HCT116 (cell line): ENCODE data around the gene RBBP8. TPM values are rescaled to one million over a fixed set of nuclear protein-coding genes. Genes with fewer than 3 reads are reported as not detected.

ENCODE experiments used
- ATAC-seq: fragments of 200-7000 bp; cut with Tn5 transposase; 2 replicates; pipeline ENCODE4 v1.9.1; 2020; ENCODE audit warnings: mild to moderate bottlenecking, moderate library complexity
- BruUV-seq: library from RNA; stranded (reverse); fragments of 400-500 nt; replicated peaks from 2 replicates; lab custom pipeline; 2021; lab: Mats Ljungman, UMichigan
- CTCF ChIA-PET: fragments of 300-600 bp; sonication (Branson Sonifier 250); formaldehyde crosslinking; loops from one replicate; lab custom pipeline; 2021; ENCODE audit warnings: antibody characterized with exemption; lab: Charles Lee
- POLR2A ChIA-PET: fragments of 300-600, 350-600 bp; sonication (Branson Sonifier 250); formaldehyde crosslinking; loops from one replicate; lab custom pipeline; 2021; ENCODE audit warnings: antibody characterized with exemption; lab: Charles Lee
- RAD21 ChIA-PET, 2 experiments: fragments of 300-600 bp; sonication (Branson Sonifier 250); formaldehyde crosslinking; loops; one replicate each; lab custom pipeline; 2023; ENCODE audit warnings: low total read pairs in 2 of 2; ENCODE audit not compliant: uncharacterized antibody in 2 of 2, unreplicated experiment in 2 of 2, low non-redundant PET in 1 of 2; lab: Charles Lee
- DNase-seq: peaks from one replicate; pipeline ENCODE4 v3.0.0-alpha.2; 2010; ENCODE audit warnings: low read depth, low spot score
- H2AFZ ChIP-seq: fragments of 200-600 bp; shearing (Covaris generic), sonication (generic); 2 replicates; pipeline ENCODE4 v1.6.1; 2017; ENCODE audit warnings: low read depth, mixed run types, mixed read lengths, antibody characterized with exemption, low read length; ENCODE audit not compliant: poor library complexity, severe bottlenecking
- H3K27ac ChIP-seq: 2 replicates; pipeline ENCODE4 v1.5.1; 2012; ENCODE audit warnings: low read depth, low read length
- H3K27me3 ChIP-seq: fragments of 200-600 bp; sonication (generic); 2 replicates; pipeline ENCODE4 v1.6.1; 2016; ENCODE audit warnings: mixed run types, low read length, mixed read lengths; ENCODE audit not compliant: insufficient read depth
- H3K36me3 ChIP-seq, 2 experiments: fragments of 200-500 bp in 1 of 2; fragments of 200-600 bp in 1 of 2; sonication (Bioruptor generic) in 1 of 2; sonication (generic) in 1 of 2; 2 replicates each; pipeline versions ENCODE4 v1.5.1 to v1.6.1; 2014 to 2016; ENCODE audit warnings: low read length in 2 of 2, inconsistent platforms in 1 of 2, mixed read lengths in 1 of 2, mixed run types in 1 of 2; ENCODE audit not compliant: insufficient read depth in 2 of 2, control insufficient read depth in 1 of 2
- H3K4me1 ChIP-seq, 2 experiments: fragments of 200-600 bp in 1 of 2; sonication (generic) in 1 of 2; 2 replicates each; pipeline versions ENCODE4 v1.5.1 to v1.6.1; 2012 to 2017; ENCODE audit warnings: low read length in 2 of 2, inconsistent platforms in 1 of 2, mild to moderate bottlenecking in 1 of 2, mixed read lengths in 1 of 2, mixed run types in 1 of 2, moderate library complexity in 1 of 2; ENCODE audit not compliant: insufficient read depth in 2 of 2, control insufficient read depth in 1 of 2
- H3K4me2 ChIP-seq: fragments of 200-600 bp; sonication (generic); 2 replicates; pipeline ENCODE4 v1.6.1; 2017; ENCODE audit warnings: mixed run types, low read length, mixed read lengths
- H3K4me3 ChIP-seq, 2 experiments: fragments of 200-600 bp in 1 of 2; sonication (generic) in 1 of 2; replicated peaks in 1 of 2; 2 replicates each; pipeline ENCODE4 v1.5.1; 2011 to 2016; ENCODE audit warnings: low read length in 2 of 2, control low read depth in 1 of 2, low read depth in 1 of 2, mild to moderate bottlenecking in 1 of 2, mixed read lengths in 1 of 2, mixed run types in 1 of 2
- H3K79me2 ChIP-seq: fragments of 200-600 bp; sonication (generic); 2 replicates; pipeline ENCODE4 v1.6.1; 2017; ENCODE audit warnings: mild to moderate bottlenecking, mixed run types, low read length, moderate library complexity, mixed read lengths; ENCODE audit not compliant: insufficient read depth
- H3K9ac ChIP-seq: fragments of 200-600 bp; sonication (generic); 2 replicates; pipeline ENCODE4 v1.6.1; 2016; ENCODE audit warnings: low read length, mixed read lengths
- H3K9me2 ChIP-seq: fragments of 200-600 bp; sonication (generic), shearing (Covaris generic); 2 replicates; pipeline ENCODE4 v1.6.1; 2017; ENCODE audit warnings: mixed run types, mild to moderate bottlenecking, moderate library complexity; ENCODE audit not compliant: insufficient read depth
- H3K9me3 ChIP-seq, 2 experiments: fragments of 200-500 bp in 1 of 2; fragments of 200-600 bp in 1 of 2; sonication (Bioruptor generic) in 1 of 2; sonication (generic) in 1 of 2; 2 replicates each; pipeline ENCODE4 v1.6.1; 2014 to 2017; ENCODE audit warnings: low read length in 2 of 2, mixed read lengths in 2 of 2, inconsistent platforms in 1 of 2, low read depth in 1 of 2, mild to moderate bottlenecking in 1 of 2, mixed run types in 1 of 2, moderate library complexity in 1 of 2; ENCODE audit not compliant: control insufficient read depth in 1 of 2, insufficient read depth in 1 of 2
- H4K20me1 ChIP-seq: fragments of 200-600 bp; sonication (generic), shearing (Covaris generic); 2 replicates; pipeline ENCODE4 v1.6.1; 2017; ENCODE audit warnings: mixed run types, mild to moderate bottlenecking, moderate library complexity; ENCODE audit not compliant: insufficient read depth
- EZH2phosphoT487 ChIP-seq: fragments of 200-600 bp; IDR thresholded peaks from 2 replicates; pipeline ENCODE4 v1.6.1; 2018; ENCODE audit warnings: antibody characterized with exemption, borderline replicate concordance
- POLR2A ChIP-seq: IDR thresholded peaks from 2 replicates; pipeline ENCODE4 v1.7.0; 2011; ENCODE audit warnings: borderline replicate concordance; ENCODE audit not compliant: insufficient read depth, insufficient read length; ENCODE audit errors: extremely low read depth
- RAD21 ChIP-seq: IDR thresholded peaks from 2 replicates; pipeline ENCODE4 v1.6.1; 2012; ENCODE audit warnings: low read depth, mild to moderate bottlenecking
- SP1 ChIP-seq: IDR thresholded peaks from 2 replicates; pipeline ENCODE4 v1.6.1; 2012; ENCODE audit warnings: low read depth
- YY1 ChIP-seq: IDR thresholded peaks from 2 replicates; pipeline ENCODE4 v1.6.1; 2011; ENCODE audit warnings: low read length, low read depth, moderate library complexity, mild to moderate bottlenecking; ENCODE audit not compliant: insufficient replicate concordance; ENCODE audit errors: extremely low read depth
- intact Hi-C: fragments of 100-400 bp; cut with micrococcal nuclease; formaldehyde crosslinking; loops from 2 replicates; pipeline ENCODE4 v1.10.0; 2022
- total RNA-seq: library from RNA; stranded (reverse); gene quantifications from one replicate; pipeline ENCODE4 v1.2.1, GENCODE V29; 2021; ENCODE audit not compliant: unreplicated experiment
- TF ChIP-seq, protein P1 (sequence below): IDR thresholded peaks from 2 replicates; pipeline ENCODE4 v1.6.1; 2011; ENCODE audit warnings: mild to moderate bottlenecking, low read length, moderate library complexity; ENCODE audit not compliant: insufficient replicate concordance; ENCODE audit errors: extremely low read depth
- TF ChIP-seq, protein P2 (sequence below): IDR thresholded peaks from 2 replicates; pipeline ENCODE4 v1.6.1; 2012
- TF ChIP-seq, protein P3 (sequence below): IDR thresholded peaks from 2 replicates; pipeline ENCODE4 v1.6.1; 2012

Gene RBBP8
- total RNA-seq, 1 experiment from 2014 or later: 66.6 TPM

DNA sequence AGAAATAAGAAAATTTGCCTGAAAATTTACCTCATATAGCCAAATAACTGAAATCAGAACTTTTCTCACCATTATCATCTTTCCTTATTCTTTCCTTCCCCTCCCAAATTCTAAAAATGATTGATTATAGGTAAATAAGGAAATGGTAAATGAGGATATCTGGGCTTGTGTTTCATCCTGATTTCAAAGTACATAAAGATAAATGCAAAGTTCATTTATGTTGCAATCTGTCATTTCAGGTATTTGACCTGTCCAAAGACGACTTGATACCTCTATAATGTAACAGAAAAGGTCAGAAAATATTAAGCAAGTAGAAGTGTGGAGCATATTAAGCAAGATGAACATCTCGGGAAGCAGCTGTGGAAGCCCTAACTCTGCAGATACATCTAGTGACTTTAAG lies 3.4 kb downstream of the RBBP8 start (continued):
- TF ChIP-seq POLR2A: no peak

DNA sequence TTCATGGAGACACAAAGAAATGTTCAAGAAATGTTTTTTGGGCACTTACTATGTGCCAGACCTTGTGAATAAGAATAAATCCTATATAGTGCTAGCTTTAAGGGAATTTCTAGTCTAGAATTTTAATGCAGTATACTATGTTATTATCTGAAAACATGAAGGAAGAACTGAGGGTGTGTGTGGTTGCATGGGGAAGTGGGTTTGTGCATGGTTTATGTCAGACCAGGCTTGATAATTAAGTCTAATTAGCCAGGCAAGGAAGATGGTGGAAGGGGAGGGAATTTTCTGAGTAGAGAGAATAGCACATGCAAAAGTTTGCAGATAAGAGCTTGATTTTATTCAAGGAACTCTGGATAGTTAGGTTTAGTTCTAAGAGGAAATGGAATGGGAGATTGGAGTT lies 6.5 kb downstream of the RBBP8 start:
- TF ChIP-seq, protein P1, sequence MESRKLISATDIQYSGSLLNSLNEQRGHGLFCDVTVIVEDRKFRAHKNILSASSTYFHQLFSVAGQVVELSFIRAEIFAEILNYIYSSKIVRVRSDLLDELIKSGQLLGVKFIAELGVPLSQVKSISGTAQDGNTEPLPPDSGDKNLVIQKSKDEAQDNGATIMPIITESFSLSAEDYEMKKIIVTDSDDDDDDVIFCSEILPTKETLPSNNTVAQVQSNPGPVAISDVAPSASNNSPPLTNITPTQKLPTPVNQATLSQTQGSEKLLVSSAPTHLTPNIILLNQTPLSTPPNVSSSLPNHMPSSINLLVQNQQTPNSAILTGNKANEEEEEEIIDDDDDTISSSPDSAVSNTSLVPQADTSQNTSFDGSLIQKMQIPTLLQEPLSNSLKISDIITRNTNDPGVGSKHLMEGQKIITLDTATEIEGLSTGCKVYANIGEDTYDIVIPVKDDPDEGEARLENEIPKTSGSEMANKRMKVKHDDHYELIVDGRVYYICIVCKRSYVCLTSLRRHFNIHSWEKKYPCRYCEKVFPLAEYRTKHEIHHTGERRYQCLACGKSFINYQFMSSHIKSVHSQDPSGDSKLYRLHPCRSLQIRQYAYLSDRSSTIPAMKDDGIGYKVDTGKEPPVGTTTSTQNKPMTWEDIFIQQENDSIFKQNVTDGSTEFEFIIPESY: no peak
- TF ChIP-seq RAD21 (no peak), POLR2A (no peak), SP1 (no peak), YY1 (no peak), EZH2phosphoT487 (no peak)
- TF ChIP-seq, protein P2, sequence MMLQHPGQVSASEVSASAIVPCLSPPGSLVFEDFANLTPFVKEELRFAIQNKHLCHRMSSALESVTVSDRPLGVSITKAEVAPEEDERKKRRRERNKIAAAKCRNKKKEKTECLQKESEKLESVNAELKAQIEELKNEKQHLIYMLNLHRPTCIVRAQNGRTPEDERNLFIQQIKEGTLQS: no peak
- TF ChIP-seq, protein P3, sequence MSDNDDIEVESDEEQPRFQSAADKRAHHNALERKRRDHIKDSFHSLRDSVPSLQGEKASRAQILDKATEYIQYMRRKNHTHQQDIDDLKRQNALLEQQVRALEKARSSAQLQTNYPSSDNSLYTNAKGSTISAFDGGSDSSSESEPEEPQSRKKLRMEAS: no peak
- no peaks in the 10 kb centered on the region for H3K9me2 ChIP-seq
- RAD21 ChIA-PET: no interaction called here
- H3K4me2 ChIP-seq: no peak overlapping the region
- H3K36me3 ChIP-seq: peaks cover 15 to 16% of the 10 kb centered on the region in 2 experiments
- POLR2A ChIA-PET: no interaction called here
- no peak overlapping the region for H3K4me3 ChIP-seq
- H3K27me3 ChIP-seq: no peaks in the 10 kb centered on the region
- H2AFZ ChIP-seq: no peak overlapping the region
- H4K20me1 ChIP-seq: no peaks in the 10 kb centered on the region; the same call in 1 of the 2 replicates
- no TSS peak for BruUV-seq
- peaks cover 0 to 3% of the 10 kb centered on the region in 2 experiments; a peak in 2 of 4 replicates for H3K4me1 ChIP-seq
- no peak overlapping the region for H3K27ac ChIP-seq
- intact Hi-C loops: no loop called here
- no peak overlapping the region for H3K9ac ChIP-seq
- CTCF ChIA-PET: no interaction called here
- ATAC-seq: no peak
- no peaks in the 10 kb centered on the region for H3K9me3 ChIP-seq
- no peak for DNase-seq
- peaks cover 93% of the 10 kb centered on the region for H3K79me2 ChIP-seq
